ENCODE results near the gene STX1B. TPM values are rescaled to one million over a fixed set of nuclear protein-coding genes. Genes with fewer than 3 reads are reported as not detected.

Gene STX1B
- total and polyA plus RNA-seq, 2 experiments from 2014 or later: 5.6 to 13.7 TPM

- no peak for TF ChIP-seq CTCF (IDR thresholded peaks at IDR 0.05; ENCODE audit: low read depth, low read length)
- no peak overlapping the region for H3K4me3 ChIP-seq
- peaks cover 4% of the 10 kb centered on the region for H3K4me1 ChIP-seq (ENCODE audit: low read depth)
- no peak overlapping the region for H3K27ac ChIP-seq
- no peaks in the 10 kb centered on the region for H3K27me3 ChIP-seq
- no peaks in the 10 kb centered on the region for H3K9me3 ChIP-seq (ENCODE audit: low read depth)
- no peaks in the 10 kb centered on the region for H3K36me3 ChIP-seq
- DNase-seq (ENCODE audit: low read depth in 1 of 2, low spot score in 1 of 2): peak in 1 of 2 donors; percentile 85
These were observed 58.7 kb downstream of the STX1B start for GRCh38 chr16:30951750-30952149.

- DNase-seq (ENCODE audit: low read depth in 1 of 2, low spot score in 1 of 2): no peak
- Histone ChIP-seq H3K9me3 (ENCODE audit: low read depth) (no peaks in the 10 kb centered on the region), H3K27ac (peak overlapping the region; percentile 92), H3K4me3 (no peak overlapping the region), H3K27me3 (no peaks in the 10 kb centered on the region), H3K36me3 (no peaks in the 10 kb centered on the region), H3K4me1 (ENCODE audit: low read depth) (peaks cover 4% of the 10 kb centered on the region)
- TF ChIP-seq CTCF (IDR thresholded peaks at IDR 0.05; ENCODE audit: low read depth, low read length): no peak
These were observed 59.2 kb downstream of the STX1B start for GRCh38 chr16:30951193-30951592.

- Histone ChIP-seq H3K36me3 (no peaks in the 10 kb centered on the region), H3K27ac (peak overlapping the region; percentile 92), H3K4me3 (peak overlapping the region; percentile 95), H3K27me3 (no peaks in the 10 kb centered on the region), H3K9me3 (ENCODE audit: low read depth) (no peaks in the 10 kb centered on the region), H3K4me1 (ENCODE audit: low read depth) (peaks cover 4% of the 10 kb centered on the region)
- TF ChIP-seq CTCF (IDR thresholded peaks at IDR 0.05; ENCODE audit: low read depth, low read length): no peak
- no peak for DNase-seq (ENCODE audit: low read depth in 1 of 2, low spot score in 1 of 2)
These were observed 59.8 kb downstream of the STX1B start for GRCh38 chr16:30950516-30951065.

- DNase-seq (ENCODE audit: low read depth in 1 of 2, low spot score in 1 of 2): peak; percentile 66 to 82
- no peaks in the 10 kb centered on the region for H3K9me3 ChIP-seq (ENCODE audit: low read depth)
These were observed 60.6 kb downstream of the STX1B start for GRCh38 chr16:30949650-30950515.

More at GRCh38 chr16:30949650-30950515, 60.6 kb downstream of the STX1B start:
- H3K36me3 ChIP-seq: peaks cover 2% of the 10 kb centered on the region
- peak overlapping the region; percentile 92 for H3K27ac ChIP-seq
- H3K4me1 ChIP-seq (ENCODE audit: low read depth): peaks cover 4% of the 10 kb centered on the region
- H3K4me3 ChIP-seq: peak overlapping the region; percentile 95
- TF ChIP-seq CTCF (IDR thresholded peaks at IDR 0.05; ENCODE audit: low read depth, low read length): no peak
- no peaks in the 10 kb centered on the region for H3K27me3 ChIP-seq

All from cardiac muscle cell (in vitro differentiated cells and primary cell).